Measurements from ENCODE around the gene RNF144A. TPM values are rescaled to one million over a fixed set of nuclear protein-coding genes. Genes with fewer than 3 reads are reported as not detected.

Gene RNF144A
- total and polyA plus RNA-seq, 2 donors (not counting 3 experiments of a cell fraction or from before 2014, with no cell fraction given), result 9.7 to 28.8 TPM

DNA sequence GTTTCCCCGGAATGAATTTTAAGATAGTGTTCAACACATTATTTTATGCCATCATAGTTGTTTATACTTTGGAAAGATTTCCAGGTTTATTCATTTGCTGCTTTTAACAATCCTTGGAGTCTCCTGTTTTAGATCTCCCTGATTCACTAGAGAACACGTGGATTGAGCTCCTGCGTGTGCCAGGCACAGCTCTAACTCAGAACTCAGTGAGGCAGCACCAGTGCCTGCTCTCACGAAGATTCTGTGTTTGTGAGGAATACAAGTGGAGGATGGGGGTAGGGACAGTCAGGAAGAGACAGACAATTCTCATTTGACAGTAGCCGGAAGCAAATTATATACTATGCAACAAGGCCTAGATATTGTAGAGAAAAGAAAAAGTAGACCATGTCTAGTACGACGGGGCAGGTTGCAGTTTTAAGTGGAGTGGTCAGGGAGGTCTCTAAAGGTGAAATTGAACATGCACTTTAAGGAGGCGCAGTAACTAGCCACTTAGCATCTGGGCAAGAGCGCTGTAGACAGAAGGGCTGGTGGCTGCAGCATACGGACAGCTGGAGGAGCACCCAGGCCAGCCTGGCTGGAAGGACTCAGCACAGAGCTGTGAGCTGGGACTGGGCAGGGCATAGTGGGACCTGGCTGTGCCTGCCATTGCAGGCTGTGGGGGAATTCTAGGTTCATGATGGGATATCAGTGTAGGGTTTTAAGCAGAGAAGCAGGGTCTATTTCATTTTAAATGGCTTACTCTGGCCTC lies 24.3 kb downstream of the RNF144A start:
- DNase-seq (ENCODE audit: low read depth, low spot score) (no peak), FAIRE-seq (no peak)
- intact Hi-C loops (cut with micrococcal nuclease) (no loop called here), dilution Hi-C loops (cut with MboI; ENCODE audit: extremely low pct_ligation_motif_present, low sequenced_read_pairs) (no loop called here)
- Histone ChIP-seq H3K4me1 (ENCODE audit: control insufficient read depth, extremely low read depth, insufficient read depth, low read length) (peaks cover under 1% of the 10 kb centered on the region), H4K20me1 (replicated peaks; ENCODE audit: control insufficient read depth, extremely low read depth, insufficient read depth, low read length) (no peaks in the 10 kb centered on the region), H3K79me2 (ENCODE audit: control insufficient read depth, insufficient read depth, low read length) (no peaks in the 10 kb centered on the region), H3K4me2 (ENCODE audit: insufficient read depth, low read length) (no peak overlapping the region), H3K9me1 (replicated peaks; ENCODE audit: control insufficient read depth, extremely low read depth, insufficient read depth, low read length) (no peaks in the 10 kb centered on the region), H3K27me3 (ENCODE audit: control insufficient read depth in 2 of 2, insufficient read depth in 2 of 2, low read length in 2 of 2) (no peaks in the 10 kb centered on the region), H3K9me3 (replicated peaks; ENCODE audit: control insufficient read depth, insufficient read depth, low read length) (no peaks in the 10 kb centered on the region), H3K9ac (replicated peaks; ENCODE audit: extremely low read depth, insufficient read depth, low read length) (no peak overlapping the region), H3K4me3 (replicated peaks in 1 of 3; ENCODE audit: insufficient read depth in 1 of 3, low read depth in 1 of 3, low read length in 3 of 3) (no peak overlapping the region), H3K27ac (ENCODE audit: insufficient read depth, low read depth, low read length) (no peak overlapping the region), H3K36me3 (ENCODE audit: control insufficient read depth in 2 of 2, extremely low read depth in 1 of 2, insufficient read depth in 2 of 2, low read length in 2 of 2) (no peaks in the 10 kb centered on the region), H2AFZ (ENCODE audit: low read depth, low read length) (no peak overlapping the region)
- no peak for TF ChIP-seq EZH2 (IDR thresholded peaks at IDR 0.05; ENCODE audit: borderline replicate concordance, low read depth, low read length, severe bottlenecking)
- POLR2A ChIA-PET, result no interaction called here
- BruUV-seq (replicated peaks), result no TSS peak
- CTCF ChIA-PET, result no interaction called here

DNA sequence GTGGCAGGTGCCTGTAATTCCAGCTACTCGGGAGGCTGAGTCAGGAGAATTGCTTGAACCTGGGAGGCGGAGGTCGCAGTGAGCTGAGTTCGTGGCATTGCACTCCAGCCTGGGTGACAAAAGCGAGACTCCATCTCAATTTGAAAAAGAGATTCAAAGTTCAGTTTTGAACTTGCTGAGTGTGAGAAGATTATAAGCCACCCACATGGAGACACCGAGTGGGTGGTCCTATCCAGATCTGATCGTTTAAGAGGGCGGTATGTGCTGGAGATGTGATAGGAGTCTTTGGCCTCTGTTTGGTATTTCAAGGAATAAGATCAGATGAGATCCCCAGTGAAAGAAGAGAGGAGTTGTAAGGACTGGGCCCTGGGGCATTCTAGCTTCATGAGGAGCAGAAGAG lies 25.6 kb downstream of the RNF144A start:
- no peaks in the 10 kb centered on the region for H3K9me1 ChIP-seq (replicated peaks; ENCODE audit: control insufficient read depth, extremely low read depth, insufficient read depth, low read length)
- DNase-seq (ENCODE audit: low read depth, low spot score) (no peak), FAIRE-seq (no peak)
- no peaks in the 10 kb centered on the region for H4K20me1 ChIP-seq (replicated peaks; ENCODE audit: control insufficient read depth, extremely low read depth, insufficient read depth, low read length)
- no peaks in the 10 kb centered on the region for H3K36me3 ChIP-seq (ENCODE audit: control insufficient read depth in 2 of 2, extremely low read depth in 1 of 2, insufficient read depth in 2 of 2, low read length in 2 of 2)
- ChIA-PET POLR2A (no interaction called here), CTCF (no interaction called here)
- no peak overlapping the region for H3K27ac ChIP-seq (ENCODE audit: insufficient read depth, low read depth, low read length)
- intact Hi-C loops (cut with micrococcal nuclease) (no loop called here), dilution Hi-C loops (cut with MboI; ENCODE audit: extremely low pct_ligation_motif_present, low sequenced_read_pairs) (no loop called here)
- TF ChIP-seq, protein P1, sequence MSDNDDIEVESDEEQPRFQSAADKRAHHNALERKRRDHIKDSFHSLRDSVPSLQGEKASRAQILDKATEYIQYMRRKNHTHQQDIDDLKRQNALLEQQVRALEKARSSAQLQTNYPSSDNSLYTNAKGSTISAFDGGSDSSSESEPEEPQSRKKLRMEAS (IDR thresholded peaks at IDR 0.05; ENCODE audit: insufficient read depth, insufficient read length), result no peak
- TF ChIP-seq GATA2 (IDR thresholded peaks at IDR 0.05; ENCODE audit: insufficient read depth, insufficient read length, low read depth, low read length), result no peak
- TF ChIP-seq, protein P2, sequence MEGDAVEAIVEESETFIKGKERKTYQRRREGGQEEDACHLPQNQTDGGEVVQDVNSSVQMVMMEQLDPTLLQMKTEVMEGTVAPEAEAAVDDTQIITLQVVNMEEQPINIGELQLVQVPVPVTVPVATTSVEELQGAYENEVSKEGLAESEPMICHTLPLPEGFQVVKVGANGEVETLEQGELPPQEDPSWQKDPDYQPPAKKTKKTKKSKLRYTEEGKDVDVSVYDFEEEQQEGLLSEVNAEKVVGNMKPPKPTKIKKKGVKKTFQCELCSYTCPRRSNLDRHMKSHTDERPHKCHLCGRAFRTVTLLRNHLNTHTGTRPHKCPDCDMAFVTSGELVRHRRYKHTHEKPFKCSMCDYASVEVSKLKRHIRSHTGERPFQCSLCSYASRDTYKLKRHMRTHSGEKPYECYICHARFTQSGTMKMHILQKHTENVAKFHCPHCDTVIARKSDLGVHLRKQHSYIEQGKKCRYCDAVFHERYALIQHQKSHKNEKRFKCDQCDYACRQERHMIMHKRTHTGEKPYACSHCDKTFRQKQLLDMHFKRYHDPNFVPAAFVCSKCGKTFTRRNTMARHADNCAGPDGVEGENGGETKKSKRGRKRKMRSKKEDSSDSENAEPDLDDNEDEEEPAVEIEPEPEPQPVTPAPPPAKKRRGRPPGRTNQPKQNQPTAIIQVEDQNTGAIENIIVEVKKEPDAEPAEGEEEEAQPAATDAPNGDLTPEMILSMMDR (IDR thresholded peaks at IDR 0.05; ENCODE audit: extremely low read depth in 1 of 2, insufficient read depth in 1 of 2, low read depth in 1 of 2, low read length in 2 of 2), result no peak
- H3K4me2 ChIP-seq (ENCODE audit: insufficient read depth, low read length), result no peak overlapping the region
- H3K9ac ChIP-seq (replicated peaks; ENCODE audit: extremely low read depth, insufficient read depth, low read length), result no peak overlapping the region
- H3K79me2 ChIP-seq (ENCODE audit: control insufficient read depth, insufficient read depth, low read length), result no peaks in the 10 kb centered on the region
- no peak overlapping the region for H2AFZ ChIP-seq (ENCODE audit: low read depth, low read length)
- BruUV-seq (replicated peaks), result no TSS peak
- peaks cover 3% of the 10 kb centered on the region for H3K4me1 ChIP-seq (ENCODE audit: control insufficient read depth, extremely low read depth, insufficient read depth, low read length)
- H3K9me3 ChIP-seq (replicated peaks; ENCODE audit: control insufficient read depth, insufficient read depth, low read length), result no peaks in the 10 kb centered on the region
- no peaks in the 10 kb centered on the region for H3K27me3 ChIP-seq (ENCODE audit: control insufficient read depth in 2 of 2, insufficient read depth in 2 of 2, low read length in 2 of 2)
- no peak overlapping the region for H3K4me3 ChIP-seq (replicated peaks in 1 of 3; ENCODE audit: insufficient read depth in 1 of 3, low read depth in 1 of 3, low read length in 3 of 3)

Measured in endothelial cell of umbilical vein (primary cell).